ENCODE results near the gene GALNT10. TPM values are rescaled to one million over a fixed set of nuclear protein-coding genes. Genes with fewer than 3 reads are reported as not detected.

Gene GALNT10
- total RNA-seq, 4 donors from 2014 or later = 11.6 to 16.3 (median 14.8) TPM

- no peak overlapping the region for H3K4me3 ChIP-seq
- WGBS = 84% methylated on average over 5 of the region's 5 CpGs
Observed at GRCh38 chr5:154466671-154467070, 276.1 kb downstream of the GALNT10 start.

GRCh38 chr5:154467655-154468354, 277.3 kb downstream of the GALNT10 start:
- H3K36me3 ChIP-seq = no peaks in the 10 kb centered on the region
- H3K9me3 ChIP-seq = no peaks in the 10 kb centered on the region
- H3K27ac ChIP-seq = no peak overlapping the region
- WGBS = 41% methylated on average over 18 of the region's 18 CpGs
- peaks cover 41% of the 10 kb centered on the region for H3K27me3 ChIP-seq
- no peak overlapping the region for H3K4me3 ChIP-seq
- DNase-seq (ENCODE audit: low spot score in 2 of 2) = peak in 1 of 2 donors; percentile 83
- peaks cover 10% of the 10 kb centered on the region for H3K4me1 ChIP-seq
- TF ChIP-seq, protein P1, sequence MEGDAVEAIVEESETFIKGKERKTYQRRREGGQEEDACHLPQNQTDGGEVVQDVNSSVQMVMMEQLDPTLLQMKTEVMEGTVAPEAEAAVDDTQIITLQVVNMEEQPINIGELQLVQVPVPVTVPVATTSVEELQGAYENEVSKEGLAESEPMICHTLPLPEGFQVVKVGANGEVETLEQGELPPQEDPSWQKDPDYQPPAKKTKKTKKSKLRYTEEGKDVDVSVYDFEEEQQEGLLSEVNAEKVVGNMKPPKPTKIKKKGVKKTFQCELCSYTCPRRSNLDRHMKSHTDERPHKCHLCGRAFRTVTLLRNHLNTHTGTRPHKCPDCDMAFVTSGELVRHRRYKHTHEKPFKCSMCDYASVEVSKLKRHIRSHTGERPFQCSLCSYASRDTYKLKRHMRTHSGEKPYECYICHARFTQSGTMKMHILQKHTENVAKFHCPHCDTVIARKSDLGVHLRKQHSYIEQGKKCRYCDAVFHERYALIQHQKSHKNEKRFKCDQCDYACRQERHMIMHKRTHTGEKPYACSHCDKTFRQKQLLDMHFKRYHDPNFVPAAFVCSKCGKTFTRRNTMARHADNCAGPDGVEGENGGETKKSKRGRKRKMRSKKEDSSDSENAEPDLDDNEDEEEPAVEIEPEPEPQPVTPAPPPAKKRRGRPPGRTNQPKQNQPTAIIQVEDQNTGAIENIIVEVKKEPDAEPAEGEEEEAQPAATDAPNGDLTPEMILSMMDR (IDR thresholded peaks at IDR 0.05) = peak; percentile 53 to 90
- TF ChIP-seq EP300 (IDR thresholded peaks at IDR 0.05) = no peak

More at GRCh38 chr5:154466671-154467070, 276.1 kb downstream of the GALNT10 start:
- Histone ChIP-seq H3K27ac (no peak overlapping the region), H3K27me3 (peaks cover 30% of the 10 kb centered on the region), H3K4me1 (peaks cover 10% of the 10 kb centered on the region), H3K9me3 (no peaks in the 10 kb centered on the region), H3K36me3 (no peaks in the 10 kb centered on the region)
- no peak for DNase-seq (ENCODE audit: low spot score in 2 of 2)
- TF ChIP-seq POLR2AphosphoS5 (IDR thresholded peaks at IDR 0.05) (no peak), POLR2A (IDR thresholded peaks at IDR 0.05) (no peak), EP300 (IDR thresholded peaks at IDR 0.05) (no peak)
- TF ChIP-seq, protein P1 (IDR thresholded peaks at IDR 0.05) = no peak

DNA sequence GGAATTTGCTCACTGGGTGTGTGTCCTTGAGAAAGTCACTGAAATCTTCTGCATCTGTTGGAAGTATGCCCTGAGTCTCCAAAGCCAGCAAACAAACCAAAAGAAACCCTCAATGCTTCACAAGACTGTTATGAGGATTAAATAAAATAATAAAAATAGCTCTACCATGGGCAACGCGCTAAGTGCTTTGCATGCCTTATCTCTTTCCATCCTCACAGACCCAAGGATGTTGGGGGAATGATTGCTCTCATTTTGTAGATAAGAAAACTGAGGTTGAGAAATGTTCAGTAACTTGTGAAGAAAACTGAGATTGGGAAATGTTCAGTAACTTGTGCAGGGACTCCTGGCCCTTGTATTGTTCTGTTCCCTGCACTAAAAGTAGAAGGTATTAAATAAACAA, 279.6 kb downstream of the GALNT10 start:
- peaks cover 64% of the 10 kb centered on the region for H3K27me3 ChIP-seq
- H3K4me3 ChIP-seq = no peak overlapping the region
- TF ChIP-seq POLR2A (IDR thresholded peaks at IDR 0.05) = no peak
- no peak for TF ChIP-seq POLR2AphosphoS5 (IDR thresholded peaks at IDR 0.05)
- TF ChIP-seq, protein P1 (IDR thresholded peaks at IDR 0.05) = no peak
- TF ChIP-seq EP300 (IDR thresholded peaks at IDR 0.05) = no peak
- no peaks in the 10 kb centered on the region for H3K36me3 ChIP-seq
- no peak overlapping the region for H3K27ac ChIP-seq
- WGBS = 89% methylated on average over 2 of the region's 2 CpGs
- peaks cover 29% of the 10 kb centered on the region for H3K4me1 ChIP-seq
- no peaks in the 10 kb centered on the region for H3K9me3 ChIP-seq
- no peak for DNase-seq (ENCODE audit: low spot score in 2 of 2)

Other genes starting within 250 kb of the GALNT10 start
- gene FAM114A2, start 151.8 kb upstream of the GALNT10 start, total RNA-seq = 10 to 100 TPM in 3 of 4 donors, 1 to 10 TPM in 1; 7.8 to 13.3 (median 11.5) TPM
- gene MFAP3, start 151.8 kb upstream of the GALNT10 start, total RNA-seq = 10 to 100 TPM; 32.9 to 48.4 (median 39.9) TPM

Data from suprapubic skin (tissue), 4 donors.